SK-N-SH (cell line): Measurements from ENCODE around the gene CEP152. TPM values are rescaled to one million over a fixed set of nuclear protein-coding genes. Genes with fewer than 3 reads are reported as not detected.

ENCODE experiments used
- CTCF ChIA-PET: fragments of 300-600, 350-600 bp; formaldehyde crosslinking; extraction: SDS; loops from one replicate; lab custom pipeline; 2021; lab: Yijun Ruan, JAX
- POLR2A ChIA-PET: fragments of 350-600 bp; sonication (Branson Sonifier 250); formaldehyde crosslinking; extraction: SDS; loops from one replicate; lab custom pipeline; 2020; ENCODE audit warnings: antibody characterized with exemption, inconsistent platforms; lab: Yijun Ruan, JAX
- DNase-seq: peaks from one replicate; pipeline ENCODE4 v3.0.0; 2012
- H2AFZ ChIP-seq: fragments of 200-600 bp; sonication (generic); 2 replicates; pipeline ENCODE4 v1.8.1; 2016; ENCODE audit warnings: antibody characterized with exemption, mild to moderate bottlenecking, low read depth
- H3F3A ChIP-seq: fragments of 200-600 bp; sonication (generic); replicated peaks from 2 replicates; pipeline ENCODE3; 2016; ENCODE audit warnings: antibody characterized with exemption, mild to moderate bottlenecking; ENCODE audit not compliant: insufficient read depth
- H3K27ac ChIP-seq, 2 experiments: fragments of 200-500 bp in 1 of 2; fragments of 200-600 bp in 1 of 2; sonication (Bioruptor generic) in 1 of 2; sonication (generic), shearing (Covaris generic) in 1 of 2; 2 replicates each; pipeline versions ENCODE4 v1.5.1 to v1.6.1; 2014 to 2016; ENCODE audit warnings: low read depth in 2 of 2, inconsistent platforms in 1 of 2, low read length in 1 of 2, mild to moderate bottlenecking in 1 of 2, mixed read lengths in 1 of 2
- H3K27me3 ChIP-seq: fragments of 200-600 bp; sonication (generic), shearing (Covaris generic); 2 replicates; pipeline ENCODE4 v1.6.1; 2016; ENCODE audit warnings: mixed run types; ENCODE audit not compliant: insufficient read depth
- H3K36me3 ChIP-seq, 2 experiments: fragments of 200-500 bp in 1 of 2; fragments of 200-600 bp in 1 of 2; sonication (Bioruptor generic) in 1 of 2; sonication (generic) in 1 of 2; replicated peaks in 1 of 2; 2 replicates each; pipeline versions ENCODE3 to v1.5.1; 2014 to 2016; ENCODE audit warnings: low read length in 1 of 2, mild to moderate bottlenecking in 1 of 2; ENCODE audit not compliant: insufficient read depth in 2 of 2, control insufficient read depth in 1 of 2
- H3K4me1 ChIP-seq, 2 experiments: fragments of 200-500 bp in 1 of 2; fragments of 200-600 bp in 1 of 2; sonication (Bioruptor generic) in 1 of 2; sonication (generic), shearing (Covaris generic) in 1 of 2; 2 replicates each; pipeline versions ENCODE4 v1.5.1 to v1.6.1; 2014 to 2016; ENCODE audit warnings: low read depth in 1 of 2, low read length in 1 of 2, mixed run types in 1 of 2; ENCODE audit not compliant: insufficient read depth in 2 of 2, control insufficient read depth in 1 of 2
- H3K4me2 ChIP-seq: fragments of 200-600 bp; sonication (generic), shearing (Covaris generic); 2 replicates; pipeline ENCODE4 v1.6.1; 2017; ENCODE audit warnings: mixed run types
- H3K4me3 ChIP-seq, 2 experiments: fragments of 200-500 bp in 1 of 2; fragments of 200-600 bp in 1 of 2; sonication (Bioruptor generic) in 1 of 2; sonication (generic), shearing (Covaris generic) in 1 of 2; 2 replicates each; pipeline versions ENCODE4 v1.5.1 to v1.8.1; 2014 to 2016; ENCODE audit warnings: low read depth in 2 of 2, inconsistent platforms in 1 of 2, low read length in 1 of 2, mild to moderate bottlenecking in 1 of 2, mixed read lengths in 1 of 2, moderate library complexity in 1 of 2
- H3K79me2 ChIP-seq: fragments of 200-600 bp; sonication (generic); 2 replicates; pipeline ENCODE4 v1.8.1; 2017; ENCODE audit warnings: mild to moderate bottlenecking; ENCODE audit not compliant: insufficient read depth
- H3K9ac ChIP-seq: fragments of 200-600 bp; sonication (generic); 2 replicates; pipeline ENCODE4 v1.6.1; 2017; ENCODE audit warnings: mixed run types
- H3K9me2 ChIP-seq: fragments of 200-600 bp; sonication (generic); 2 replicates; pipeline ENCODE4 v1.6.1; 2017; ENCODE audit warnings: mixed run types
- H3K9me3 ChIP-seq: fragments of 200-600 bp; sonication (generic); 2 replicates; pipeline ENCODE4 v1.6.1; 2017; ENCODE audit warnings: mixed run types, mild to moderate bottlenecking, moderate library complexity
- H4K20me1 ChIP-seq: fragments of 200-600 bp; sonication (generic); 2 replicates; pipeline ENCODE4 v1.6.1; 2017; ENCODE audit warnings: mild to moderate bottlenecking, mixed run types; ENCODE audit not compliant: insufficient read depth
- CHD2 ChIP-seq: fragments of 150-350 bp; IDR thresholded peaks from 2 replicates; pipeline ENCODE4 v1.6.1; 2018; ENCODE audit warnings: low read length; ENCODE audit not compliant: partially characterized antibody
- ELF1 ChIP-seq: IDR thresholded peaks from 2 replicates; pipeline ENCODE4 v1.4.0; 2012
- EZH2phosphoT487 ChIP-seq: fragments of 200-600 bp; sonication (generic); IDR thresholded peaks from 2 replicates; pipeline ENCODE4 v1.6.1; 2017; ENCODE audit warnings: low read depth, mixed run types, mild to moderate bottlenecking, antibody characterized with exemption, moderate library complexity, borderline replicate concordance
- FOXJ3 ChIP-seq: sonication (generic); formaldehyde crosslinking; IDR thresholded peaks from 2 replicates; pipeline ENCODE4 v1.5.1; 2020; ENCODE audit warnings: mild to moderate bottlenecking, missing genetic modification reagents
- FOXM1 ChIP-seq: IDR thresholded peaks from 2 replicates; pipeline ENCODE4 v1.4.0; 2012; ENCODE audit warnings: low read depth, mild to moderate bottlenecking
- GATA2 ChIP-seq: sonication (generic); formaldehyde crosslinking; IDR thresholded peaks from 2 replicates; pipeline ENCODE4 v1.5.0; 2020; ENCODE audit warnings: mild to moderate bottlenecking, missing genetic modification reagents
- MEF2A ChIP-seq: IDR thresholded peaks from 2 replicates; pipeline ENCODE4 v1.4.0; 2012; ENCODE audit warnings: low read depth, borderline replicate concordance
- MXI1 ChIP-seq: IDR thresholded peaks from 2 replicates; pipeline ENCODE4 v1.6.1; 2012; ENCODE audit warnings: mild to moderate bottlenecking, low read depth, low read length, improper control_type of control experiment
- PBX3 ChIP-seq: IDR thresholded peaks from 2 replicates; pipeline ENCODE4; 2012
- RAD21 ChIP-seq: IDR thresholded peaks from 2 replicates; pipeline ENCODE4 v1.6.1; 2012; ENCODE audit warnings: mild to moderate bottlenecking, low read length
- RCOR1 ChIP-seq: fragments of 150-350 bp; IDR thresholded peaks from 2 replicates; pipeline ENCODE4 v1.6.1; 2017; ENCODE audit warnings: antibody characterized with exemption, low read length
- RXRA ChIP-seq: IDR thresholded peaks from 2 replicates; pipeline ENCODE4 v1.4.0; 2012; ENCODE audit warnings: low read depth, mild to moderate bottlenecking, borderline replicate concordance
- SMC3 ChIP-seq: IDR thresholded peaks from 2 replicates; pipeline ENCODE4 v1.6.1; 2012; ENCODE audit warnings: low read depth, low read length, improper control_type of control experiment
- TEAD4 ChIP-seq: IDR thresholded peaks from 2 replicates; pipeline ENCODE4 v1.4.0; 2012; ENCODE audit warnings: mild to moderate bottlenecking, borderline replicate concordance; ENCODE audit not compliant: insufficient read depth
- USF1 ChIP-seq: IDR thresholded peaks from 2 replicates; pipeline ENCODE4 v1.4.0; 2012; ENCODE audit warnings: low read depth, borderline replicate concordance
- WGBS: methylation state at CpG from one replicate; pipeline ENCODE4 v1.1.6; 2017; ENCODE audit warnings: low lambda C conversion rate; 5-methylcytosine and 5-hydroxymethylcytosine counted together
- polyA plus RNA-seq, 3 experiments: library from polyadenylated mRNA; depleted of rRNA; stranded (reverse); fragments of >200 nt; gene quantifications; 2 replicates each; pipeline ENCODE4 v1.2.3, GENCODE V29; 2012
- TF ChIP-seq, protein P1 (sequence below): IDR thresholded peaks from 2 replicates; pipeline ENCODE4 v1.4.0; 2012; ENCODE audit warnings: low read depth, borderline replicate concordance

The CEP152 gene
- polyA plus RNA-seq, 1 of the 3 experiments (the other 2 are of a cell fraction): 0.71 TPM

DNA sequence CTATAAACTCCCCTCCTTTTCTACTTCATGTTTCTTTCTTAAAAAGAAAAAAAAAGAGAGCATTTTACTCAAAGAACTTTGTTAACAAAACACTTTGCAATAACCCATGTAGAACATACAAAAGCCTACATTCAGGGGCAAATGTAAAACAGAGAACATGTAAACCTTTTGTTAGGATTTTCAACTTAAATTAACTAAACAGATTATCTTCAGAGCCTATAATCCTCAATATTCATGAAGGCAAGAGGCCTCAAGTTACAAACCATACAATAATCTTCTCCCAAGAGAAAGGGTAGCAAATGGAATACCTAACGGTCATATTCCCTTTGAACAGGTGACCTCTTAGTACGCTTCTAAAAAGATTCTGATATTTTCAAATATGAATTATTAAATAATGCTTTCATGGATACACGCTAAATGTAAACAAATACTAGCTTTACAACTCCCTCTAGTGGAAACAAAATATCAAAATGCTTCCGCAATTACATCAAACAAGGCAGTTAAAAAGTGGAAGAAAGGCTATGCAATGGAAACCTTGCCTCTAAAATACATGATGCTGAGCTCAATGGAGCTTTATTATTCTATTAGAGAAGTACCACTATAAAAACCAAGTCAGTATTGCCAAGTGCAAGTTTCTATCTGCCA is 9.9 kb downstream of the CEP152 start (continued):
- TF ChIP-seq, protein P1, sequence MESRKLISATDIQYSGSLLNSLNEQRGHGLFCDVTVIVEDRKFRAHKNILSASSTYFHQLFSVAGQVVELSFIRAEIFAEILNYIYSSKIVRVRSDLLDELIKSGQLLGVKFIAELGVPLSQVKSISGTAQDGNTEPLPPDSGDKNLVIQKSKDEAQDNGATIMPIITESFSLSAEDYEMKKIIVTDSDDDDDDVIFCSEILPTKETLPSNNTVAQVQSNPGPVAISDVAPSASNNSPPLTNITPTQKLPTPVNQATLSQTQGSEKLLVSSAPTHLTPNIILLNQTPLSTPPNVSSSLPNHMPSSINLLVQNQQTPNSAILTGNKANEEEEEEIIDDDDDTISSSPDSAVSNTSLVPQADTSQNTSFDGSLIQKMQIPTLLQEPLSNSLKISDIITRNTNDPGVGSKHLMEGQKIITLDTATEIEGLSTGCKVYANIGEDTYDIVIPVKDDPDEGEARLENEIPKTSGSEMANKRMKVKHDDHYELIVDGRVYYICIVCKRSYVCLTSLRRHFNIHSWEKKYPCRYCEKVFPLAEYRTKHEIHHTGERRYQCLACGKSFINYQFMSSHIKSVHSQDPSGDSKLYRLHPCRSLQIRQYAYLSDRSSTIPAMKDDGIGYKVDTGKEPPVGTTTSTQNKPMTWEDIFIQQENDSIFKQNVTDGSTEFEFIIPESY: no peak
- TF ChIP-seq USF1 (no peak), ELF1 (no peak)

- POLR2A ChIA-PET: no interaction called here
- Histone ChIP-seq H3K9ac (peak overlapping the region; percentile 6; the same call in 1 of the 2 replicates), H3F3A (peaks cover 11% of the 10 kb centered on the region), H4K20me1 (no peaks in the 10 kb centered on the region), H3K9me2 (no peaks in the 10 kb centered on the region), H2AFZ (no peak overlapping the region), H3K27me3 (no peaks in the 10 kb centered on the region), H3K27ac (no peak overlapping the region; a peak in 1 of 4 replicates), H3K36me3 (peaks cover 13 to 14% of the 10 kb centered on the region in 2 experiments), H3K79me2 (peaks cover 66% of the 10 kb centered on the region), H3K9me3 (no peaks in the 10 kb centered on the region), H3K4me3 (no peak overlapping the region), H3K4me1 (peaks cover 12 to 33% of the 10 kb centered on the region in 2 experiments), H3K4me2 (no peak overlapping the region)
- no peak for DNase-seq
- WGBS: 90% methylated on average over 1 of the region's 1 CpG
- TF ChIP-seq CHD2 (no peak), RXRA (no peak), TEAD4 (no peak), MXI1 (no peak)
- CTCF ChIA-PET: interaction anchor here (1.2 to 5.3 kb wide), 5 partner anchors 43 to 446 kb away, joined by 3 to 47 read pairs (median 7); partner anchors contain the start of gene FBN1
These were observed 10.6 kb downstream of the CEP152 start for GRCh38 chr15:48800245-48800644.

- Histone ChIP-seq H3K4me3 (no peak overlapping the region), H4K20me1 (no peaks in the 10 kb centered on the region), H3K4me1 (peaks cover 9 to 33% of the 10 kb centered on the region in 2 experiments), H3K79me2 (peaks cover 48% of the 10 kb centered on the region), H3K36me3 (peaks cover 18 to 24% of the 10 kb centered on the region in 2 experiments), H3K27ac (no peak overlapping the region), H3K9me3 (no peaks in the 10 kb centered on the region), H2AFZ (no peak overlapping the region), H3F3A (peaks cover 8% of the 10 kb centered on the region), H3K9me2 (no peaks in the 10 kb centered on the region), H3K27me3 (no peaks in the 10 kb centered on the region), H3K9ac (no peak overlapping the region), H3K4me2 (no peak overlapping the region)
- DNase-seq: peak; percentile 17
- WGBS: 41% methylated on average over 1 of the region's 1 CpG
- ChIA-PET POLR2A (interaction anchor here (1.1 kb wide), 1 partner anchor 12 kb away, joined by 3 read pairs; the partner anchor contains the start of gene CEP152), CTCF (interaction anchor here (0.6 to 5.3 kb wide), 3 partner anchors 291 to 445 kb away, joined by 3 to 47 read pairs (median 3); no protein-coding TSS in a partner anchor)
- TF ChIP-seq SMC3 (no peak), ELF1 (no peak), FOXM1 (no peak), GATA2 (CRISPR knock-in tag) (peak; percentile 88), MEF2A (no peak), TEAD4 (no peak), PBX3 (no peak), RAD21 (no peak), FOXJ3 (CRISPR knock-in tag) (no peak), EZH2phosphoT487 (no peak), CHD2 (no peak), RCOR1 (peak; percentile 44; the same call in 1 of the 2 replicates)
- TF ChIP-seq, protein P1: no peak
These were observed 12.6 kb downstream of the CEP152 start for GRCh38 chr15:48798319-48798718.
